ENCODE measurements around the gene EPHA1. TPM values are rescaled to one million over a fixed set of nuclear protein-coding genes. Genes with fewer than 3 reads are reported as not detected.

EPHA1 gene
- total and polyA plus RNA-seq, 2 experiments from 2014 or later = 60.7 to 154 TPM

GRCh38 chr7:143397710-143398530 lies 10.7 kb downstream of the EPHA1 start (continued):
- TF ChIP-seq ZNF462 (CRISPR knock-in tag; IDR thresholded peaks at IDR 0.05) (no peak), ZNF331 (CRISPR knock-in tag; IDR thresholded peaks at IDR 0.05; ENCODE audit: low read depth) (no peak), STAT1 (IDR thresholded peaks at IDR 0.05; ENCODE audit: unreplicated experiment) (no peak), EZH2phosphoT487 (IDR thresholded peaks at IDR 0.05; ENCODE audit: unreplicated experiment) (no peak), ZNF114 (CRISPR knock-in tag; IDR thresholded peaks at IDR 0.05) (no peak), CTCF (conservative IDR thresholded peaks at IDR 0.05; ENCODE audit: low read depth in 2 of 2) (no peak), NANOG (IDR thresholded peaks at IDR 0.05; ENCODE audit: borderline replicate concordance) (no peak), CREB1 (CRISPR knock-in tag; IDR thresholded peaks at IDR 0.05; ENCODE audit: low read depth) (no peak), EZH2 (IDR thresholded peaks at IDR 0.05; ENCODE audit: low read depth, unreplicated experiment) (no peak)
- TF ChIP-seq, protein P1, sequence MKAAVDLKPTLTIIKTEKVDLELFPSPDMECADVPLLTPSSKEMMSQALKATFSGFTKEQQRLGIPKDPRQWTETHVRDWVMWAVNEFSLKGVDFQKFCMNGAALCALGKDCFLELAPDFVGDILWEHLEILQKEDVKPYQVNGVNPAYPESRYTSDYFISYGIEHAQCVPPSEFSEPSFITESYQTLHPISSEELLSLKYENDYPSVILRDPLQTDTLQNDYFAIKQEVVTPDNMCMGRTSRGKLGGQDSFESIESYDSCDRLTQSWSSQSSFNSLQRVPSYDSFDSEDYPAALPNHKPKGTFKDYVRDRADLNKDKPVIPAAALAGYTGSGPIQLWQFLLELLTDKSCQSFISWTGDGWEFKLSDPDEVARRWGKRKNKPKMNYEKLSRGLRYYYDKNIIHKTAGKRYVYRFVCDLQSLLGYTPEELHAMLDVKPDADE (IDR thresholded peaks at IDR 0.05) = no peak

Measured in GM23338 (cell line).